OCI-LY1 (cell line): Measurements from ENCODE around the gene BUB1B.

Experiments
- H2AFZ ChIP-seq: fragments of 200-600 bp; sonication (generic), shearing (Covaris generic); 2 replicates; pipeline ENCODE4 v1.6.0; 2014; ENCODE audit warnings: antibody characterized with exemption, mild to moderate bottlenecking, low read length
- H3F3A ChIP-seq: fragments of 200-600 bp; sonication (generic), shearing (Covaris generic); 2 replicates; pipeline ENCODE4 v1.6.0; 2014; ENCODE audit warnings: mild to moderate bottlenecking, antibody characterized with exemption, low read length, moderate library complexity; ENCODE audit not compliant: insufficient read depth
- H3K27ac ChIP-seq: fragments of 200-600 bp; sonication (generic); 2 replicates; pipeline ENCODE4 v1.5.1; 2014; ENCODE audit warnings: low read length, mixed run types, mild to moderate bottlenecking, low read depth; ENCODE audit not compliant: poor library complexity, severe bottlenecking
- H3K27me3 ChIP-seq: fragments of 200-600 bp; sonication (generic); 2 replicates; pipeline ENCODE4 v1.6.0; 2014; ENCODE audit warnings: antibody characterized with exemption, mild to moderate bottlenecking, low read length, moderate library complexity; ENCODE audit not compliant: insufficient read depth
- H3K36me3 ChIP-seq: fragments of 200-600 bp; sonication (generic); 2 replicates; pipeline ENCODE4 v1.6.1; 2014; ENCODE audit warnings: mild to moderate bottlenecking, antibody characterized with exemption, low read length, moderate library complexity, mixed read lengths; ENCODE audit not compliant: insufficient read depth
- H3K4me1 ChIP-seq: fragments of 200-600 bp; sonication (generic); 2 replicates; pipeline ENCODE4 v1.5.1; 2014; ENCODE audit warnings: mild to moderate bottlenecking, low read length, moderate library complexity; ENCODE audit not compliant: insufficient read depth, severe bottlenecking
- H3K4me2 ChIP-seq: fragments of 200-600 bp; sonication (generic), shearing (Covaris generic); 2 replicates; pipeline ENCODE4 v1.6.1; 2014; ENCODE audit warnings: low read length
- H3K4me3 ChIP-seq: fragments of 200-600 bp; sonication (generic); 2 replicates; pipeline ENCODE4 v1.5.1; 2014; ENCODE audit warnings: low read length, low read depth, mild to moderate bottlenecking, mixed read lengths; ENCODE audit not compliant: poor library complexity, severe bottlenecking
- H3K79me2 ChIP-seq: fragments of 200-600 bp; shearing (Covaris generic); 2 replicates; pipeline ENCODE4 v1.6.1; 2016; ENCODE audit warnings: mixed run types, low read length, mixed read lengths; ENCODE audit not compliant: insufficient read depth
- H3K9ac ChIP-seq: fragments of 200-600 bp; sonication (generic), shearing (Covaris generic); 2 replicates; pipeline ENCODE4 v1.6.1; 2014; ENCODE audit warnings: mild to moderate bottlenecking, low read length, mixed read lengths
- H3K9me2 ChIP-seq: fragments of 200-600 bp; sonication (generic), shearing (Covaris generic); 2 replicates; pipeline ENCODE4 v1.6.1; 2014; ENCODE audit warnings: low read depth, mild to moderate bottlenecking, low read length, mixed read lengths
- H3K9me3 ChIP-seq: fragments of 200-600 bp; shearing (Covaris generic); 2 replicates; pipeline ENCODE4 v1.6.1; 2014; ENCODE audit warnings: low read length, mixed read lengths
- H4K20me1 ChIP-seq: fragments of 200-600 bp; sonication (generic), shearing (Covaris generic); 2 replicates; pipeline ENCODE4 v1.6.0; 2016; ENCODE audit warnings: mild to moderate bottlenecking, low read length; ENCODE audit not compliant: insufficient read depth
- EZH2 ChIP-seq: fragments of 200-600 bp; sonication (generic), shearing (Covaris generic); IDR thresholded peaks from 2 replicates; pipeline ENCODE4 v1.8.0; 2017; ENCODE audit warnings: borderline replicate concordance, mixed run types, mild to moderate bottlenecking, antibody characterized with exemption, low read length, moderate library complexity, mixed read lengths
- TF ChIP-seq, protein P1 (sequence below): fragments of 200-600 bp; sonication (generic), shearing (Covaris generic); IDR thresholded peaks from 2 replicates; pipeline ENCODE4 v1.5.1; 2017; ENCODE audit warnings: mild to moderate bottlenecking, antibody characterized with exemption, low read length, moderate library complexity, mixed read lengths

BUB1B gene

DNA sequence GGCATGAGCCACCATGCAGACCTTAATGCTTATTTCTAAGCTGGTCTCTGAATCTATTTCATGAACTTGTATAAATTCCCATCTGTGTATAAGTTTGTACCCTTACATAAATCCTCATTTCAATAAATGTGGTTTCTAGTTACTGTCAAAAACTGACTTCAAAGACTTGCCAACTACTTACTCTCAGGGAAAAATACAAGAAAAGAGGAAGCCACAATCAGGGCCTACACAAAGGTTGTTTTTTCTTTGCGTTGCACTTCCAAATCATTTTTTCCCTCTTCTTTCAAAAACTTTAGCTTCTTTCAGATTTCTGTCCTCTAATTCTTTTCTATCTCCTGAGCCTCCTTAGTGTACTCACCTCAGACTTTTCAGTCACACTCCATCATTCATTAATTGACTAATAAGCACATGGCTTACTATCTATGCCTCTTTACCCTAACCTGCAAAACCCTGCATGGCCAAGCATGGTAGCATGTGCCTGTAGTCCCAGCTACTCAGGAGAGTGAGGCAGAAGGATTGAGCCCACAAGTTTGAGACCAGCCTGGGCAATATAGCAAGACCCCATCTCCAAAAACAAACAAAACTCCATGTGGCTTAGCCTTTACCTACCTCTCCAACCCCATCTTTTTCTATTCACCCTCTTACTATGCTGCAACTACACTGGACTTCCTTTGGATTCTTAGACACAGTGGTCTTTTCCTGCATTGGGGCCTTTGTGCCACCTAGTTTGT is 37.7 kb downstream of the BUB1B start:
- Histone ChIP-seq H3K4me1 (no peaks in the 10 kb centered on the region), H3K9me2 (no peaks in the 10 kb centered on the region), H3K4me2 (no peak overlapping the region), H3K27ac (no peak overlapping the region), H3K9me3 (no peaks in the 10 kb centered on the region), H3K27me3 (no peaks in the 10 kb centered on the region), H3K36me3 (peaks cover 94% of the 10 kb centered on the region), H4K20me1 (no peaks in the 10 kb centered on the region), H3F3A (no peaks in the 10 kb centered on the region; the same call in 1 of the 2 replicates), H2AFZ (no peak overlapping the region), H3K9ac (no peak overlapping the region), H3K4me3 (no peak overlapping the region), H3K79me2 (peaks cover 11% of the 10 kb centered on the region; the same call in 1 of the 2 replicates)
- TF ChIP-seq EZH2, result no peak
- TF ChIP-seq, protein P1, sequence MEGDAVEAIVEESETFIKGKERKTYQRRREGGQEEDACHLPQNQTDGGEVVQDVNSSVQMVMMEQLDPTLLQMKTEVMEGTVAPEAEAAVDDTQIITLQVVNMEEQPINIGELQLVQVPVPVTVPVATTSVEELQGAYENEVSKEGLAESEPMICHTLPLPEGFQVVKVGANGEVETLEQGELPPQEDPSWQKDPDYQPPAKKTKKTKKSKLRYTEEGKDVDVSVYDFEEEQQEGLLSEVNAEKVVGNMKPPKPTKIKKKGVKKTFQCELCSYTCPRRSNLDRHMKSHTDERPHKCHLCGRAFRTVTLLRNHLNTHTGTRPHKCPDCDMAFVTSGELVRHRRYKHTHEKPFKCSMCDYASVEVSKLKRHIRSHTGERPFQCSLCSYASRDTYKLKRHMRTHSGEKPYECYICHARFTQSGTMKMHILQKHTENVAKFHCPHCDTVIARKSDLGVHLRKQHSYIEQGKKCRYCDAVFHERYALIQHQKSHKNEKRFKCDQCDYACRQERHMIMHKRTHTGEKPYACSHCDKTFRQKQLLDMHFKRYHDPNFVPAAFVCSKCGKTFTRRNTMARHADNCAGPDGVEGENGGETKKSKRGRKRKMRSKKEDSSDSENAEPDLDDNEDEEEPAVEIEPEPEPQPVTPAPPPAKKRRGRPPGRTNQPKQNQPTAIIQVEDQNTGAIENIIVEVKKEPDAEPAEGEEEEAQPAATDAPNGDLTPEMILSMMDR, result no peak

DNA sequence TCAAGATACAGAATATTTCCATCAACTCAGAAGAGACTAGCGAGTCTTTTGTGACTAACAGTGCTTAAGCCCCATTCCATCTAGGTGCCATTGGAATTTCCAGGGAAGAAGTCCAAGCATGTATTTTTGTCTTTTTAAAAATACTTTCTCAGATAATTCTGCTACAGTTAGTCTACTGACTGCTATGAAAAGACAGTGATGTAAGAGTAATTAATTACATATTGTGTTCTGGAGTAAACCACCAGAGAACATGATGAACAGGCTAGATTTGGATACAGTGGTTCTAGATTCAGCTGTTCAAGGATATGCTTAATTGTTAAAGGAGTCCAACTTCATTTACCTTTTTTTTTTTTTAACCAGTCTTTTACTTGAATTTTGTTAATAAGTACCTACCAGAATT is 43.2 kb downstream of the BUB1B start:
- no peaks in the 10 kb centered on the region; the same call in 1 of the 2 replicates for H3F3A ChIP-seq
- no peak overlapping the region for H3K4me3 ChIP-seq
- H4K20me1 ChIP-seq, result no peaks in the 10 kb centered on the region
- no peaks in the 10 kb centered on the region for H3K9me3 ChIP-seq
- H3K9me2 ChIP-seq, result no peaks in the 10 kb centered on the region
- H2AFZ ChIP-seq, result no peak overlapping the region
- H3K4me1 ChIP-seq, result no peaks in the 10 kb centered on the region
- peaks cover 91% of the 10 kb centered on the region for H3K36me3 ChIP-seq
- H3K4me2 ChIP-seq, result no peak overlapping the region
- no peak overlapping the region for H3K9ac ChIP-seq
- H3K27ac ChIP-seq, result no peak overlapping the region
- H3K79me2 ChIP-seq, result no peaks in the 10 kb centered on the region
- H3K27me3 ChIP-seq, result no peaks in the 10 kb centered on the region
- TF ChIP-seq, protein P1, result no peak
- no peak for TF ChIP-seq EZH2

DNA sequence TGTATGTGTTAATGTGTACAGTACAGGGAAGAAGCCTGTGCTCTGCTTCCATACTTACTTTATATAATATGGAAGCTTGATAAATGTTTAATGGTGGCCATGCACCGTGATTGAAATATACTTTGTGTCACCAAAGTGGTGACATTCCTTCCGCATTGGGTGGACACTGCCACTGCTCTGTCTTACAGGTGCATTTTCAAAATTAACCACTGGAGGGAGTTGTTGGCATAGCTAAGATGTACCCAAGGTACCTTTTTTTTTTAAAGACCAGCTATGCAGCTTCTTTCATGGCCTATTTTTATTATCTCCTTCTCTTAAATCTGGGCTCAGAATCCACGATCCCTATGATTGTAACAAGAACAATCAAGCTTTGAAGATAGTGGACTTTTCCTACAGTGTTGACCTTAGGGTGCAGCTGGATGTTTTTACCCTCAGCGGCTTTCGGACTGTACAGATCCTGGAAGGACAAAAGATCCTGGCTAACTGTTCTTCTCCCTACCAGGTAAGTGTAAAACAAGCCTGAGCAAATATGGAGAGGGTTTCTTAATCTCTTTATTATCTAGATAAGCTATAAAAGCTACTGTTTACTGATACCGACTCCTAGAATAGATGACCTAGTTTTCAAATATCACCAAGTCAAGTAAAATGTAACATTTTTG is 56.4 kb downstream of the BUB1B start:
- no peak overlapping the region for H3K27ac ChIP-seq
- H3F3A ChIP-seq, result no peaks in the 10 kb centered on the region
- no peaks in the 10 kb centered on the region for H3K9me3 ChIP-seq
- no peak overlapping the region for H3K4me3 ChIP-seq
- H3K4me1 ChIP-seq, result no peaks in the 10 kb centered on the region
- TF ChIP-seq EZH2, result no peak
- TF ChIP-seq, protein P1, result peak; percentile 84
- no peaks in the 10 kb centered on the region for H4K20me1 ChIP-seq
- H3K27me3 ChIP-seq, result no peaks in the 10 kb centered on the region
- no peak overlapping the region for H2AFZ ChIP-seq
- H3K9me2 ChIP-seq, result no peaks in the 10 kb centered on the region
- no peak overlapping the region for H3K9ac ChIP-seq
- no peak overlapping the region for H3K4me2 ChIP-seq
- H3K36me3 ChIP-seq, result peaks cover 91% of the 10 kb centered on the region
- H3K79me2 ChIP-seq, result no peaks in the 10 kb centered on the region
